HEK293 (cell line): ENCODE measurements around the gene GABBR2.

ENCODE experiments used
- ATF2 ChIP-seq: fragments of 450-650 bp; formaldehyde crosslinking; IDR thresholded peaks from 2 replicates; pipeline ENCODE4 v1.5.1; 2016; ENCODE audit warnings: missing biosample characterization, missing genetic modification characterization, low read depth
- CTCF ChIP-seq: fragments of 450-650 bp; formaldehyde crosslinking; IDR thresholded peaks from 2 replicates; pipeline ENCODE4 v1.5.1; 2016; ENCODE audit warnings: missing biosample characterization, missing genetic modification characterization
- PRDM2 ChIP-seq: fragments of 450-650 bp; formaldehyde crosslinking; IDR thresholded peaks from 2 replicates; pipeline ENCODE4 v1.5.1; 2016; ENCODE audit warnings: missing biosample characterization, missing genetic modification characterization, borderline replicate concordance
- REST ChIP-seq: fragments of 450-650 bp; formaldehyde crosslinking; IDR thresholded peaks from 2 replicates; pipeline ENCODE4 v1.5.1; 2016; ENCODE audit warnings: missing biosample characterization, missing genetic modification characterization
- YY1 ChIP-seq: fragments of 450-650 bp; formaldehyde crosslinking; IDR thresholded peaks from 2 replicates; pipeline ENCODE4 v1.5.1; 2018; ENCODE audit warnings: missing biosample characterization, missing genetic modification characterization
- ZBTB21 ChIP-seq: fragments of 450-650 bp; formaldehyde crosslinking; IDR thresholded peaks from 2 replicates; pipeline ENCODE4 v1.5.1; 2017; ENCODE audit warnings: missing biosample characterization, missing genetic modification characterization
- ZNF121 ChIP-seq: fragments of 450-650 bp; formaldehyde crosslinking; IDR thresholded peaks from 2 replicates; pipeline ENCODE4 v1.5.1; 2016; ENCODE audit warnings: missing biosample characterization, missing genetic modification characterization
- ZNF138 ChIP-seq: fragments of 450-650 bp; formaldehyde crosslinking; IDR thresholded peaks from 2 replicates; pipeline ENCODE4 v1.5.1; 2016; ENCODE audit warnings: missing biosample characterization, missing genetic modification characterization, borderline replicate concordance
- ZNF18 ChIP-seq: fragments of 450-650 bp; formaldehyde crosslinking; IDR thresholded peaks from 2 replicates; pipeline ENCODE4 v1.5.1; 2016; ENCODE audit warnings: missing biosample characterization, missing genetic modification characterization
- ZNF670 ChIP-seq: fragments of 450-650 bp; formaldehyde crosslinking; IDR thresholded peaks from 2 replicates; pipeline ENCODE4 v1.5.1; 2016; ENCODE audit warnings: missing biosample characterization, missing genetic modification characterization, low read depth

- TF ChIP-seq CTCF, result no peak
- no peak for TF ChIP-seq ZNF18 (tag by site-specific recombination)
- no peak for TF ChIP-seq ZNF670 (tag by site-specific recombination)
- TF ChIP-seq REST (tag by site-specific recombination), result no peak
- TF ChIP-seq ZNF138, result no peak
- no peak for TF ChIP-seq ZBTB21 (tag by site-specific recombination)
- TF ChIP-seq YY1 (tag by site-specific recombination), result no peak
- no peak for TF ChIP-seq PRDM2 (tag by site-specific recombination)
- no peak for TF ChIP-seq ZNF121 (tag by site-specific recombination)
- TF ChIP-seq ATF2 (tag by site-specific recombination), result no peak
Measured at GRCh38 chr9:98404237-98404636, 304.5 kb downstream of the GABBR2 start.
